ENCODE results near the gene DCAF7.

GRCh38 chr17:63549289-63549945 lies 860 bp upstream of the DCAF7 start:
- TF ChIP-seq CTCF (IDR thresholded peaks at IDR 0.05; ENCODE audit: low read depth, low read length) (no peak), POLR2A (IDR thresholded peaks at IDR 0.05; ENCODE audit: extremely low read depth, insufficient read length) (no peak)
